Measurements from ENCODE around the gene ZFAND2A.

- TF ChIP-seq CTCF (IDR thresholded peaks at IDR 0.05; ENCODE audit: low read depth, low read length) (no peak), POLR2A (IDR thresholded peaks at IDR 0.05; ENCODE audit: extremely low read depth, insufficient read length) (no peak), MAX (IDR thresholded peaks at IDR 0.05; ENCODE audit: low read depth, low read length) (no peak), MYC (IDR thresholded peaks at IDR 0.05; ENCODE audit: low read depth, low read length) (no peak)
Observed at GRCh38 chr7:1108264-1108920, 51.6 kb downstream of the ZFAND2A start.
